GM19023 (cell line): ENCODE results near the gene TAS2R14.

ENCODE experiments used
- ATAC-seq: cut with Tn5 transposase; IDR thresholded peaks from one replicate; pipeline ENCODE4 v1.9.1; 2021; ENCODE audit warnings: mild to moderate bottlenecking, moderate library complexity; ENCODE audit not compliant: unreplicated experiment

The TAS2R14 gene

GRCh38 chr12:10909462-10909861, 29.6 kb downstream of the TAS2R14 start, which contains the start of gene TAS2R13:
TAS2R13 (minus strand) TSS chr12:10909562; CDS start chr12:10909298, 264 bp downstream.
- ATAC-seq = no peak

GRCh38 chr12:10904686-10905085, 34.4 kb downstream of the TAS2R14 start:
- no peak for ATAC-seq

DNA sequence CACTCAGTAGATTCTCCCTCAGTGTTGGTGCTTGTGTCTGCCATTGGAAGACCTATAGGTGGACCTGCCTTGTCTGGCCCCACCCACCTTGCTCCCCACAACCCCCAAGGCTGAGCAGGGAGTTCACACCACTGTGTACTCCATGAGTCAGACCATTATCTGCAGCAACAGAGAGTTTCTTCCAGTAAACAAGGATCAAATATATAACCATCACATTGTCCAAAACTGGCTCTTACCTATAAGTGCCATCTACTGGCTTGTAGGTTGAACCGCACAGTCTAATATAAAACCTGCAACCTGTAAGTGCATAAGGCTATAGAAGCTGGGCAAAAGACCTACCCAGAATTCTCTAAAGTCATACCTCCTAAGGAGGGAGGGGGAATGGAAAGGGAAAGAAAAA, 37.6 kb downstream of the TAS2R14 start:
- no peak for ATAC-seq

- ATAC-seq = no peak
These were observed 38.1 kb downstream of the TAS2R14 start for GRCh38 chr12:10900972-10901371.

- ATAC-seq = no peak
These were observed 38.5 kb downstream of the TAS2R14 start for GRCh38 chr12:10900530-10900929.

DNA sequence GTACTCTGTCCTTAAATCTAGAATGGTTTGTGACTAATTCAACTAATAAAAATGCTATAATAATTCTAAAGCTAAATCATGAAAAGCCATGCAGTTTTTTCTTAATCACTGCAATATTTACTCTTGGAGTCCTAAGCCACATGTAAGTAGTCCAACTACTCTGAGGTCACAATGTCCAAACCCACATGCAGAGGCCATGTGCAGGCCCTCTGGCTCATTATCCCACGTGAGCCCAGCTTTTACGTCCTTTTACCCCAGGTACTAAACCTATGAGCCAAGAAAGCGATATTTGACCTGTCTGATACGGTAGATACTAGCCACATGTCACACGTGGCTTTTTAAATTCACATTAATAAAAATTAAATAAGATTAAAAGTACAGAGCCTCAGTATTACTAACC, 42.2 kb downstream of the TAS2R14 start:
- ATAC-seq = no peak

DNA sequence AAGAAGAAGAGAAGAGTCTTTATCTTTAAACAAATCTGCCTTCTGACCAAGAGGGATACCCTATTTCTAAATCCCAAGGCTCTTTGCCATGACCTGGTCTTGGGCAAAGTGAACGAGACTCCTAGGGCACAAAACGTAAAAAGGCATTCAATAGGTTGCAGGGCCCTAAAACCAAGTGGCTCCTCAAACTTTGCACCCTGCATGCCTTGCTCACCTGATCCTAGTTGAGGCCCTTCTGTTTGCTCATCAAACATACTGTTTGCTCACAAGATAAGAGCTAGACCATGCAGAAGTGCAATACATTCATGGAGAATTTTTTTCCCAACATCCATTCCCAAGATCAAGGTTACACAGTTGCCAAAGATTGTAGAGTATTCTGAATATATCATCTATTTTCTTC, 47.1 kb downstream of the TAS2R14 start:
- no peak for ATAC-seq

GRCh38 chr12:10889226-10889625, 49.8 kb downstream of the TAS2R14 start:
- no peak for ATAC-seq
